ENCODE results near the gene LMX1B. TPM values are rescaled to one million over a fixed set of nuclear protein-coding genes. Genes with fewer than 3 reads are reported as not detected.

The LMX1B gene
- total RNA-seq, 1 experiment from 2014 or later, result 2.6 TPM

Other genes with a start within 250 kb of the LMX1B start
- 9.7 TPM for gene ZBTB43, start 191.1 kb downstream of the LMX1B start, total RNA-seq (2021; ENCODE audit: unreplicated experiment)
- gene ZBTB34, start 246.7 kb downstream of the LMX1B start, total RNA-seq (2021; ENCODE audit: unreplicated experiment), result 5.5 TPM